A549 treated with ZK216348 at 1 μM for 4 hours (cell line): ENCODE results near the gene UBE2F. TPM values are rescaled to one million over a fixed set of nuclear protein-coding genes. Genes with fewer than 3 reads are reported as not detected.

Experiments
- total RNA-seq: library from RNA; stranded (reverse); fragments of 200-300 nt; extraction: Qiagen RNA extraction; gene quantifications from 5 replicates; pipeline ENCODE4 v1.2.3, GENCODE V29; 2022; ENCODE audit warnings: low read depth

UBE2F gene, protein sequence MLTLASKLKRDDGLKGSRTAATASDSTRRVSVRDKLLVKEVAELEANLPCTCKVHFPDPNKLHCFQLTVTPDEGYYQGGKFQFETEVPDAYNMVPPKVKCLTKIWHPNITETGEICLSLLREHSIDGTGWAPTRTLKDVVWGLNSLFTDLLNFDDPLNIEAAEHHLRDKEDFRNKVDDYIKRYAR
- total RNA-seq, result 47.8 to 55.1 TPM (median 51.4 TPM) in 5 replicates

DNA sequence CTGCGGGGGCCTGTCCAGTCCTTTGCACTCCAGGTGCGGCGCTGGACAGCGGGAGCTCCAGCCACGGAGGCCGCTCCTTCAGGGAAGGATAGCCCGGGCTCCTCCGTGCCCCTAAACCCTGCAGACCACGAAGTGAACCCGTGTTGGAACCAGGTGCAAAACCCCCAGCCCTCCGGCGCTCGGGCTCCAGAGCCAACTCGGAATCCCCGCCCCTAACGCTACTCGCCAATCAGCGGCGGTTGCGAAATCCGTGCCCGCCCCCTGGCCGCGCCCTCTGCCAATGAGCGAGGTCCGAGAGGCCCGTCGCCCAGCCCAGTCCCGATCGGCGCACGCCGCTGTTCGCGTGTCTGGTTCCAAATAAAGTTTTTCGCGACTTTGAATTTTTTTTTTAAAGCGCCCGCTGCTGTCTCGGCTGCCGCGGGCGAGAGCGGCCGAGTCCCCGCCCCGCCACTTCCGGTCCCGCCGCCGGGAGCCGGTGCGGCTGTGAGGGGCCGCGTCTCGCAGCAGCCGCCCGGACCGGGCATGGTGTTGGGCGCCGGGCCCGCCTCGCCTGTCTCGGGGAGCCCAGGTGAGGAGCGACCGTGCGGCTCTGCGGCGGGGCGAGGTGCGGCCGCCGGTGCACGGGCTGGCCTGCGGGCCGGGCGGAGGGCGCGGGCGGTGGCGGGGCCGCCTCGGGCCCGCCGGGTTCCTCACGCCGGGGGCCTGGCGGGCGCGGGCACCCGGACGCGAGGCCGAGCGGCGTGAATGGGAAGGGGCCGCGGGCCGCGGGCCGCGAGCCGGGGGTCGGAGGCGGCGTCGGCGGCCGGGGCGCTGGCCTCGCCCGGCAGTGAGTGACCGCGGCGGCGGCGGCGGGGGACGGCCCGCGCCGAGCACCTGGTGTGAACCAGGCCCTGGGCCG is at the start of gene UBE2F:
TSS of gene UBE2F (plus strand) at position 450 of the 898 bp plus-strand sequence. CDS start 6,094 bp downstream, outside the sequence.

DNA sequence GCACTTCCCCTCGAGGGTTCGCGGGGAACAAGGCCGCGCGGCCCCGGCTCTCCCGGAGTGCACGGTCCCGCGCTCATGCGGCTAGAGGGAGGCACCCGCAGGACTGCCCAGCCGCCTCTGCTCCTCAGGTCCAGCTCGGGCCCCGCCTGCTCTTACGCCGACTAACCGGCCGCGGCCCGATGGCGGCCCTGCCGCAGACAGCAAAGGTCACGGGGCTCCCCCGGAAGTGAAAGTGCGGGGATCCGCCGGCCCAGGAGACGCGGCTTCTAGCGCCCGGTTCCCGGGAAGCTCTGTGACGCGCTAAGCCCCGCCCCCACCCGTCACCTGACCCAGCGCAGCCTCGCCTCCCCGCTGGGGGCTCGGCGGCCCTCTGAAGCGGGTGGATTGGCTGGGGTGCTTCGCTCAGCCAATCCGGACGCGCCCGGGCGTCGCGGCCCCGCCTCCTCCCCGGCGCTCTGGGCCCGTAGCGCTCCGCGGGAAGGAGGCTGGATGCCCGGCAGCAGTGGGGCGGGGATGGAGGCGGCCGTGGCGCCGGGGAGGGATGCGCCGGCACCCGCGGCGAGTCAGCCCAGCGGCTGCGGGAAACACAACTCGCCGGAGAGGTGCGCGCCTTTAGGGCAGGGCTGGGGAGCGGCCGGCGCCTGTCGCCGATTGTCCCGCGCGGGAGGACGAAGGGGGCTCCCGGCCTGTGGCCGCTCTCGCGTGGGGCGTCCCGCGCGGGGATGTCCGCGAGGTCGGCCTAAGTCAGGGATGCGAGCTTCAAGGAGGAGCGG is 93.9 kb downstream of the UBE2F start, which contains the start of gene SCLY:
TSS of gene SCLY (plus strand) at position 460 of the 773 bp plus-strand sequence. CDS start at position 514, 54 bp downstream.

Other genes with a start within 250 kb of the UBE2F start
- 0.13 to 0.66 TPM (median 0.29 TPM) in 5 replicates for gene RBM44, start 168.2 kb upstream of the UBE2F start, total RNA-seq
- gene RAMP1, start 107.4 kb upstream of the UBE2F start, total RNA-seq, result not detected in 5 replicates
- gene SCLY, start 94.0 kb downstream of the UBE2F start, total RNA-seq, result 15.9 to 24.0 TPM (median 22.0 TPM) in 5 replicates
- gene ESPNL, start 133.3 kb downstream of the UBE2F start, total RNA-seq, result 0.14 to 0.43 TPM (median 0.22 TPM) in 4 of 5 replicates, not detected in the other
- 0.19 to 0.37 TPM (median 0.26 TPM) in 5 replicates for gene KLHL30, start 171.7 kb downstream of the UBE2F start, total RNA-seq
- gene ERFE, start 192.0 kb downstream of the UBE2F start, total RNA-seq, result 6.0 to 9.9 TPM (median 9.1 TPM) in 5 replicates
- 36.7 to 43.4 TPM (median 40.2 TPM) in 5 replicates for gene ILKAP, start 236.7 kb downstream of the UBE2F start, total RNA-seq